ENCODE results near the gene TRIB2. TPM values are rescaled to one million over a fixed set of nuclear protein-coding genes. Genes with fewer than 3 reads are reported as not detected.

TRIB2 gene
- total RNA-seq, 2 experiments from 2014 or later, result 9.2 to 11.0 TPM

- Mint-ChIP-seq H3K4me3 (no peak overlapping the region), H3K27me3 (no peaks in the 10 kb centered on the region), H3K27ac (no peak overlapping the region), H3K9me3 (no peaks in the 10 kb centered on the region), H3K36me3 (ENCODE audit: low read depth) (no peaks in the 10 kb centered on the region), H3K4me1 (ENCODE audit: low read depth) (no peaks in the 10 kb centered on the region)
- CTCF ChIA-PET, result no interaction called here
- POLR2A ChIA-PET, result no interaction called here
- ATAC-seq (no peak), DNase-seq (no peak)
- TF ChIP-seq CTCF (IDR thresholded peaks at IDR 0.05), result no peak
- intact Hi-C loops (cut with micrococcal nuclease), result no loop called here
These were observed 33.6 kb downstream of the TRIB2 start for GRCh38 chr2:12750166-12750905.

DNA sequence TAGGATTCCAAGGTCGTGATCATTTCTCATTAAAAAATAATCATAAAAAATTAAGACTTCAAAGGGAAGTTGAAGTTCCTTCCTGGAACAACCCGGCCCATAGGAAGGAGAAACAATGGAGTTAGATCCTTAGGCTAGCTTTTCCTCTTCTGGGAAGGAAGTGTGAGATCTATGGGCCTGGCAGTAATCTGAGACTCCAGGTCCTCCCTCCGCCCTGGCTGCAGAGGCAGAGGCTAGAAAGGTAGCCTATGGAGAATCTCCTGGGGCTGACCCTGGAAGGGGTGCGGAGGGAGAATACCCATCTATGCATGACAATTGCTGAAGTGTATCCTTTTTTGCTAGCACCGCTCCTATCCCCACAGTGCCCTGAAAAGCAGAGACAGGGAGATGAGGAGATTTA, 37.9 kb downstream of the TRIB2 start:
- intact Hi-C loops (cut with micrococcal nuclease), result no loop called here
- Mint-ChIP-seq H3K36me3 (ENCODE audit: low read depth) (no peaks in the 10 kb centered on the region), H3K9me3 (no peaks in the 10 kb centered on the region), H3K27me3 (no peaks in the 10 kb centered on the region), H3K27ac (no peak overlapping the region), H3K4me1 (ENCODE audit: low read depth) (no peaks in the 10 kb centered on the region), H3K4me3 (no peak overlapping the region)
- ChIA-PET POLR2A (no interaction called here), CTCF (interaction anchor here (1.1 kb wide), 1 partner anchor 37 kb away, joined by 3 read pairs; no protein-coding TSS in a partner anchor)
- TF ChIP-seq CTCF (IDR thresholded peaks at IDR 0.05), result no peak
- DNase-seq (no peak), ATAC-seq (no peak)

DNA sequence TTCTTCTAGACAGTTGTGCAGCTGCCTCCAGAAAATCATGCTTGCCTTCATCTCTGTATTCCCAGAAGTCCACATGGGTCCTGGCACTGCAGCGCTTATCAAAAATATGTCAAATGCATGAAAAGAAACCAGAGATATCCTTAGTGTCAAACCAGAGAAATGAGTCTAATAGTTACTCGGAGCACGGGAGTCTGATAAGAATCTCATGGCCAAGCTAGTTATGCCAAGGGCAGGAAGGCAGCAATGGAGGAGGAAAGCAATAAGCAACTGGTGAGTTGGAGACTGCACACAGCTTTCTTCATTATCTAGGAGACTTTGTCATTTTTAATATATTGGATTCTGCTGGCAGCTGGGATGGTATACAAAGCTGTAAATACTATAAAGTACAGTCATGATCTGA, 38.6 kb downstream of the TRIB2 start:
- H3K27ac Mint-ChIP-seq, result no peak overlapping the region
- ChIA-PET POLR2A (no interaction called here), CTCF (interaction anchor here (1.8 kb wide), 1 partner anchor 252 kb away, joined by 6 read pairs; no protein-coding TSS in a partner anchor)
- no peaks in the 10 kb centered on the region for H3K4me1 Mint-ChIP-seq (ENCODE audit: low read depth)
- intact Hi-C loops (cut with micrococcal nuclease), result no loop called here
- H3K27me3 Mint-ChIP-seq, result no peaks in the 10 kb centered on the region
- no peaks in the 10 kb centered on the region for H3K36me3 Mint-ChIP-seq (ENCODE audit: low read depth)
- H3K9me3 Mint-ChIP-seq, result no peaks in the 10 kb centered on the region
- H3K4me3 Mint-ChIP-seq, result no peak overlapping the region
- no peak for TF ChIP-seq CTCF (IDR thresholded peaks at IDR 0.05)
- DNase-seq (no peak), ATAC-seq (no peak)

DNA sequence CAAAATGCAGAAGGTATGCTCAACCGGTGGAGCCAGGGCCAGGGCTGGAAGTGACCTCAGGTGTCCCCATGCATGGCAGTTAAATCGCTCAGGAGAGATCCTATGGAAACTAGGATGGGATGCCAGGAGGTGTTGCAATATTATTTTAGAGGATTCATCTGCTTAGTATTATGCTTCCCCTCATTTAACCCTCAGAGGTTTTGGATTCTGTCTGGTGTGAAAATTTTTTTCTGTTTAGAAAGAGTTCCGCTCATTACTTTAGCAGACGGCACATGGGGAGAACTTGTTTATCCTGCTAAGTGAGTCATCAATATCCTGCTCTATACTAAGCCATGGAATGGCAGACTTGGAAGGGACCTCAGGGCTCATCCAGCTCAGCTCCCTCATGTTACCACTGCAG, 42.5 kb downstream of the TRIB2 start:
- peaks cover 1% of the 10 kb centered on the region for H3K27me3 Mint-ChIP-seq
- peaks cover under 1% of the 10 kb centered on the region for H3K9me3 Mint-ChIP-seq
- TF ChIP-seq CTCF (IDR thresholded peaks at IDR 0.05), result no peak
- H3K4me1 Mint-ChIP-seq (ENCODE audit: low read depth), result peaks cover 7% of the 10 kb centered on the region
- ATAC-seq, result no peak
- H3K36me3 Mint-ChIP-seq (ENCODE audit: low read depth), result no peaks in the 10 kb centered on the region
- H3K27ac Mint-ChIP-seq, result no peak overlapping the region
- CTCF ChIA-PET, result interaction anchor here (0.7 kb wide), 1 partner anchor 146 kb away, joined by 3 read pairs; no protein-coding TSS in a partner anchor
- no peak overlapping the region for H3K4me3 Mint-ChIP-seq
- no peak for DNase-seq
- intact Hi-C loops (cut with micrococcal nuclease), result no loop called here
- POLR2A ChIA-PET, result interaction anchor here (0.6 kb wide), 1 partner anchor 70 kb away, joined by 3 read pairs; no protein-coding TSS in a partner anchor

GRCh38 chr2:12761104-12761503, 44.4 kb downstream of the TRIB2 start:
- peaks cover 7% of the 10 kb centered on the region for H3K4me1 Mint-ChIP-seq (ENCODE audit: low read depth)
- no peak overlapping the region for H3K27ac Mint-ChIP-seq
- ATAC-seq, result no peak
- ChIA-PET POLR2A (no interaction called here), CTCF (no interaction called here)
- peaks cover 3% of the 10 kb centered on the region for H3K9me3 Mint-ChIP-seq
- DNase-seq, result no peak
- no peak for TF ChIP-seq CTCF (IDR thresholded peaks at IDR 0.05)
- peaks cover 4% of the 10 kb centered on the region for H3K27me3 Mint-ChIP-seq
- H3K4me3 Mint-ChIP-seq, result no peak overlapping the region
- intact Hi-C loops (cut with micrococcal nuclease), result no loop called here
- H3K36me3 Mint-ChIP-seq (ENCODE audit: low read depth), result no peaks in the 10 kb centered on the region

All from activated CD8-positive, alpha-beta T cell treated with anti-CD3 and anti-CD28 coated beads for 36 hours (primary cell).